Esophagus squamous epithelium (tissue), 5 donors: ENCODE results near the gene TCAF1. TPM values are rescaled to one million over a fixed set of nuclear protein-coding genes. Genes with fewer than 3 reads are reported as not detected.
"Not testable (repeated sequence)": the region's sequence is repeated elsewhere in the genome, so short reads cannot be mapped to it uniquely, and the experiment has no call there.

Source experiments
- DNase-seq: peaks from one replicate; lab custom pipeline; 2025; lab: John Stamatoyannopoulos, UW
- H3K27ac ChIP-seq, 4 donors: fragments of 200-600 bp; sonication (generic); one replicate each; pipeline ENCODE4 v1.5.1; 2016 to 2019; ENCODE audit warnings: mild to moderate bottlenecking in 1 of 4
- H3K27me3 ChIP-seq, 4 donors: fragments of 200-600 bp; sonication (generic); 1 replicate in 3 of 4; 2 replicates in 1 of 4; pipeline versions ENCODE4 v1.5.1 to v1.6.0; 2017 to 2021; ENCODE audit warnings: antibody characterized with exemption in 1 of 4
- H3K36me3 ChIP-seq, 3 donors: fragments of 200-600 bp; sonication (generic); one replicate each; pipeline ENCODE4 v1.5.1; 2016 to 2019
- H3K4me1 ChIP-seq, 3 donors: fragments of 200-600 bp; sonication (generic); one replicate each; pipeline ENCODE4 v1.5.1; 2017 to 2019
- H3K4me3 ChIP-seq, 4 donors: fragments of 200-600 bp; sonication (generic); 1 replicate in 3 of 4; 2 replicates in 1 of 4; pipeline ENCODE4 v1.5.1; 2016 to 2019; ENCODE audit warnings: mild to moderate bottlenecking in 2 of 4, moderate library complexity in 1 of 4
- H3K9me3 ChIP-seq, 3 donors: fragments of 200-600 bp; sonication (generic); one replicate each; pipeline ENCODE4 v1.5.1; 2016 to 2019
- CTCF ChIP-seq, 6 experiments: fragments of 450-650 bp in 4 of 6; fragments of 200-600 bp in 2 of 6; sonication (generic) in 2 of 6; IDR thresholded peaks; one replicate each; pipeline ENCODE4 v1.5.1; 2016 to 2019; ENCODE audit warnings: antibody characterized with exemption in 6 of 6, mild to moderate bottlenecking in 4 of 6, moderate library complexity in 4 of 6
- POLR2A ChIP-seq, 4 donors: fragments of 450-650 bp; IDR thresholded peaks; one replicate each; pipeline ENCODE4 v1.6.1; 2017; ENCODE audit warnings: antibody characterized with exemption in 4 of 4, mild to moderate bottlenecking in 4 of 4, moderate library complexity in 3 of 4
- WGBS, 2 donors: methylation state at CpG; one replicate each; pipeline ENCODE4 v1.1.5; 2018; 5-methylcytosine and 5-hydroxymethylcytosine counted together
- intact Hi-C: fragments of 100-400 bp; cut with DNase I; formaldehyde crosslinking; loops from one replicate; pipeline ENCODE4 v1.15.0; 2022
- total RNA-seq, 4 donors: library from RNA; depleted of rRNA; stranded (reverse); fragments of >200 nt; gene quantifications; one replicate each; pipeline ENCODE4 v1.1.0, GENCODE V29; 2016
- donor health status: DM: yes; HTN: yes; CAD: no.

The TCAF1 gene
- total RNA-seq, 4 donors from 2014 or later: 8.1 to 25.4 (median 13.2) TPM

- Histone ChIP-seq H3K27me3 (no peaks in the 10 kb centered on the region), H3K27ac (no peak overlapping the region), H3K4me3 (no peak overlapping the region), H3K9me3 (peaks cover 0 to 7% (median 0%) of the 10 kb centered on the region in 3 donors), H3K4me1 (no peaks in the 10 kb centered on the region), H3K36me3 (no peaks in the 10 kb centered on the region)
- 75 to 89% methylated on average over 2 of the region's 2 CpGs for WGBS, 2 donors
- TF ChIP-seq POLR2A (IDR thresholded peaks at IDR 0.05) (no peak), CTCF (IDR thresholded peaks at IDR 0.05) (no peak)
- no peak for DNase-seq
- intact Hi-C loops: no loop called here
Observed at GRCh38 chr7:143850682-143851081, 51.3 kb downstream of the TCAF1 start.

GRCh38 chr7:143849785-143850479 is 52.0 kb downstream of the TCAF1 start:
- intact Hi-C loops: no loop called here
- H3K27me3 ChIP-seq: no peaks in the 10 kb centered on the region
- WGBS, 2 donors: 63 to 71% methylated on average over 3 of the region's 3 CpGs
- no peak for DNase-seq
- H3K9me3 ChIP-seq: peaks cover 0 to 7% (median 0%) of the 10 kb centered on the region in 3 donors
- H3K4me1 ChIP-seq: no peaks in the 10 kb centered on the region
- no peak overlapping the region for H3K27ac ChIP-seq
- H3K36me3 ChIP-seq: no peaks in the 10 kb centered on the region
- no peak for TF ChIP-seq CTCF (IDR thresholded peaks at IDR 0.05)
- no peak for TF ChIP-seq POLR2A (IDR thresholded peaks at IDR 0.05)
- H3K4me3 ChIP-seq: no peak overlapping the region

- Histone ChIP-seq H3K4me1 (no peaks in the 10 kb centered on the region), H3K27me3 (no peaks in the 10 kb centered on the region), H3K9me3 (peaks cover 0 to 7% (median 0%) of the 10 kb centered on the region in 3 donors), H3K36me3 (no peaks in the 10 kb centered on the region), H3K27ac (no peak overlapping the region), H3K4me3 (no peak overlapping the region)
- intact Hi-C loops: no loop called here
- TF ChIP-seq POLR2A (IDR thresholded peaks at IDR 0.05) (no peak), CTCF (IDR thresholded peaks at IDR 0.05) (no peak)
- no peak for DNase-seq
Observed at GRCh38 chr7:143848192-143848591, 53.8 kb downstream of the TCAF1 start.

- Histone ChIP-seq H3K27me3 (no peaks in the 10 kb centered on the region), H3K4me1 (no peaks in the 10 kb centered on the region), H3K4me3 (no peak overlapping the region), H3K36me3 (no peaks in the 10 kb centered on the region), H3K9me3 (peaks cover 0 to 7% (median 0%) of the 10 kb centered on the region in 3 donors), H3K27ac (no peak overlapping the region)
- 82 to 92% methylated on average over 2 of the region's 2 CpGs for WGBS, 2 donors
- no peak for TF ChIP-seq CTCF (IDR thresholded peaks at IDR 0.05)
- TF ChIP-seq POLR2A (IDR thresholded peaks at IDR 0.05): no peak
- DNase-seq: no peak
- intact Hi-C loops: no loop called here
Observed at GRCh38 chr7:143846692-143847091, 55.3 kb downstream of the TCAF1 start.

GRCh38 chr7:143841696-143842095 is 60.3 kb downstream of the TCAF1 start:
- WGBS, 2 donors: 60% methylated on average over 1 of the region's 5 CpGs; no CpG with 5 or more reads in 1 of the 2 donors
- H3K27me3 ChIP-seq, H3K4me3 ChIP-seq, H3K36me3 ChIP-seq, H3K27ac ChIP-seq, intact Hi-C loops, DNase-seq, H3K4me1 ChIP-seq, H3K9me3 ChIP-seq: not testable (repeated sequence)

GRCh38 chr7:143840062-143840461 is 61.9 kb downstream of the TCAF1 start:
- not testable (repeated sequence) for H3K4me3 ChIP-seq
- WGBS, 2 donors: no CpG with 5 or more reads among the region's 1 CpG

More at GRCh38 chr7:143840062-143840461, 61.9 kb downstream of the TCAF1 start:
- H3K9me3 ChIP-seq, intact Hi-C loops, H3K27me3 ChIP-seq, H3K27ac ChIP-seq, DNase-seq, H3K4me1 ChIP-seq, H3K36me3 ChIP-seq: not testable (repeated sequence)
